Hepatocyte (in vitro differentiated cells): Measurements from ENCODE around the gene SAPCD2. TPM values are rescaled to one million over a fixed set of nuclear protein-coding genes. Genes with fewer than 3 reads are reported as not detected.

Experiments
- DNase-seq: peaks from one replicate; pipeline ENCODE4 v3.0.0-alpha.2; 2016; ENCODE audit warnings: low spot score
- H2AFZ ChIP-seq: fragments of 200-600 bp; sonication (generic); 2 replicates; pipeline ENCODE4 v1.6.0; 2016; ENCODE audit warnings: antibody characterized with exemption, mild to moderate bottlenecking
- H3K27ac ChIP-seq: fragments of 200-600 bp; sonication (generic); 2 replicates; pipeline ENCODE4 v1.5.1; 2016; ENCODE audit warnings: mild to moderate bottlenecking
- H3K27me3 ChIP-seq: fragments of 200-600 bp; sonication (generic); 2 replicates; pipeline ENCODE4 v1.6.1; 2016
- H3K36me3 ChIP-seq: fragments of 200-600 bp; sonication (generic); replicated peaks from 2 replicates; pipeline ENCODE4 v1.5.1; 2016; ENCODE audit warnings: low read depth; ENCODE audit not compliant: insufficient read depth
- H3K4me1 ChIP-seq: fragments of 200-600 bp; sonication (generic); 2 replicates; pipeline ENCODE4 v1.5.1; 2016; ENCODE audit warnings: mild to moderate bottlenecking, moderate library complexity; ENCODE audit not compliant: insufficient read depth
- H3K4me2 ChIP-seq: fragments of 200-600 bp; sonication (generic); 2 replicates; pipeline ENCODE4 v1.6.0; 2016
- H3K4me3 ChIP-seq: fragments of 200-600 bp; sonication (generic); 2 replicates; pipeline ENCODE4 v1.5.1; 2016; ENCODE audit warnings: mild to moderate bottlenecking
- H3K79me2 ChIP-seq: fragments of 200-600 bp; sonication (generic); 2 replicates; pipeline ENCODE4 v1.6.0; 2017; ENCODE audit warnings: mild to moderate bottlenecking
- H3K9me2 ChIP-seq: fragments of 200-600 bp; sonication (generic); replicated peaks from 2 replicates; pipeline ENCODE4 v1.6.0; 2017; ENCODE audit warnings: mild to moderate bottlenecking; ENCODE audit not compliant: insufficient read depth
- H3K9me3 ChIP-seq: fragments of 200-600 bp; sonication (generic); 2 replicates; pipeline ENCODE4 v1.5.1; 2016; ENCODE audit warnings: low read depth, mild to moderate bottlenecking
- H4K20me1 ChIP-seq: fragments of 200-600 bp; sonication (generic); 2 replicates; pipeline ENCODE4 v1.6.0; 2016; ENCODE audit warnings: mild to moderate bottlenecking; ENCODE audit not compliant: insufficient read depth, poor library complexity, severe bottlenecking
- EZH2 ChIP-seq: fragments of 200-600 bp; sonication (generic); IDR thresholded peaks from 2 replicates; pipeline ENCODE4 v1.6.1; 2016; ENCODE audit warnings: antibody characterized with exemption, mild to moderate bottlenecking, borderline replicate concordance
- EZH2phosphoT487 ChIP-seq: fragments of 200-600 bp; sonication (generic); IDR thresholded peaks from one replicate; pipeline ENCODE4 v1.6.1; 2018; ENCODE audit warnings: antibody characterized with exemption, mild to moderate bottlenecking, low read depth, moderate library complexity; ENCODE audit not compliant: unreplicated experiment, severe bottlenecking
- WGBS: methylation state at CpG from one replicate; pipeline ENCODE4 v1.1.6; 2016; ENCODE audit warnings: low lambda C conversion rate; ENCODE audit errors: missing lambda C conversion rate; 5-methylcytosine and 5-hydroxymethylcytosine counted together
- polyA plus RNA-seq: library from polyadenylated mRNA; unstranded; fragments of >200 nt; fragmentation: Nextera tagmentation; extraction: Ambion mirVana; gene quantifications from 2 replicates; pipeline ENCODE4 v1.2.1, GENCODE V29; 2016
- total RNA-seq: library from RNA; depleted of rRNA; stranded (reverse); fragments of >200 nt; gene quantifications from 2 replicates; pipeline ENCODE4 v1.2.3, GENCODE V29; 2014
- TF ChIP-seq, protein P1 (sequence below): fragments of 200-600 bp; sonication (generic); IDR thresholded peaks from 2 replicates; pipeline ENCODE4 v1.5.1; 2016; ENCODE audit warnings: antibody characterized with exemption, mild to moderate bottlenecking; ENCODE audit not compliant: poor library complexity

SAPCD2 gene
- total and polyA plus RNA-seq, 2 experiments from 2014 or later = 4.8 to 7.5 TPM

DNA sequence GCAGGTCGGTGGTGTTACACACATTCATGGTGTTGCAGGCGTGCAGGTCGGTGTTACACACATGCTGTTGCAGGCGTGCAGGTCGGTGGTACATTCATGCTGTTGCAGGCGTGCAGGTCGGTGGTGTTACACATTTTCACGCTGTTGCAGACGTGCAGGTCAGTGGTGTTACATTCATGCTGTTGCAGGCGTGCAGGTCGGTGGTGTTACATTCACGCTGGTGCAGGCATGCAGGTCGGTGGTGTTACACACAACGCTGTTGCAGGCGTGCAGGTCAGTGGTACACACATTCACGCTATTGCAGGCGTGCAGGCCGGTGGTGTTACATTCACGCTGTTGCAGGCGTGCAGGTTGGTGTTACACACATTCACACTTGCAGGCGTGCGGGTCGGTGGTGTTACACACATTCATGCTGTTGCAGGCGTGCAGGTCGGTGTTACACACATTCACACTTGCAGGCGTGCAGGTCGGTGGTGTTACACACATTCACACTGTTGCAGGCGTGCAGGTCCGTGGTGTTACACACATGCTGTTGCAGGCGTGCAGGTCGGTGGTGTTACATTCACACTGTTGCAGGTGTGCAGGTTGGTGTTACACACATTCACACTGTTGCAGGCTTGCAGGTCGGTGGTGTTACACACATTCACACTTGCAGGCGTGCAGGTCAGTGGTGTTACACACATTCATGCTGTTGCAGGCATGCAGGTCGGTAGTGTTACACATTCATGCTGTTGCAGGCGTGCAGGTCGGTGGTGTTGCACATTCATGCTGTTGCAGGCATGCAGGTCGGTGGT is 33.0 kb upstream of the SAPCD2 start:
- Histone ChIP-seq H3K4me1 (no peaks in the 10 kb centered on the region), H3K4me3 (no peak overlapping the region), H2AFZ (no peak overlapping the region), H3K9me2 (no peaks in the 10 kb centered on the region), H3K79me2 (no peaks in the 10 kb centered on the region), H3K27me3 (no peaks in the 10 kb centered on the region), H3K4me2 (no peak overlapping the region), H4K20me1 (no peaks in the 10 kb centered on the region), H3K36me3 (no peaks in the 10 kb centered on the region), H3K27ac (no peak overlapping the region), H3K9me3 (no peaks in the 10 kb centered on the region)
- WGBS = 93% methylated on average over 35 of the region's 37 CpGs
- no peak for DNase-seq
- TF ChIP-seq EZH2 = no peak
- TF ChIP-seq, protein P1, sequence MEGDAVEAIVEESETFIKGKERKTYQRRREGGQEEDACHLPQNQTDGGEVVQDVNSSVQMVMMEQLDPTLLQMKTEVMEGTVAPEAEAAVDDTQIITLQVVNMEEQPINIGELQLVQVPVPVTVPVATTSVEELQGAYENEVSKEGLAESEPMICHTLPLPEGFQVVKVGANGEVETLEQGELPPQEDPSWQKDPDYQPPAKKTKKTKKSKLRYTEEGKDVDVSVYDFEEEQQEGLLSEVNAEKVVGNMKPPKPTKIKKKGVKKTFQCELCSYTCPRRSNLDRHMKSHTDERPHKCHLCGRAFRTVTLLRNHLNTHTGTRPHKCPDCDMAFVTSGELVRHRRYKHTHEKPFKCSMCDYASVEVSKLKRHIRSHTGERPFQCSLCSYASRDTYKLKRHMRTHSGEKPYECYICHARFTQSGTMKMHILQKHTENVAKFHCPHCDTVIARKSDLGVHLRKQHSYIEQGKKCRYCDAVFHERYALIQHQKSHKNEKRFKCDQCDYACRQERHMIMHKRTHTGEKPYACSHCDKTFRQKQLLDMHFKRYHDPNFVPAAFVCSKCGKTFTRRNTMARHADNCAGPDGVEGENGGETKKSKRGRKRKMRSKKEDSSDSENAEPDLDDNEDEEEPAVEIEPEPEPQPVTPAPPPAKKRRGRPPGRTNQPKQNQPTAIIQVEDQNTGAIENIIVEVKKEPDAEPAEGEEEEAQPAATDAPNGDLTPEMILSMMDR = no peak
- TF ChIP-seq EZH2phosphoT487 = no peak

- Histone ChIP-seq H2AFZ (no peak overlapping the region), H3K27ac (no peak overlapping the region), H3K36me3 (no peaks in the 10 kb centered on the region), H3K79me2 (no peaks in the 10 kb centered on the region), H3K4me2 (no peak overlapping the region), H3K9me3 (no peaks in the 10 kb centered on the region), H3K4me3 (no peak overlapping the region), H3K9me2 (no peaks in the 10 kb centered on the region), H4K20me1 (no peaks in the 10 kb centered on the region), H3K27me3 (no peaks in the 10 kb centered on the region), H3K4me1 (no peaks in the 10 kb centered on the region)
- 98% methylated on average over 14 of the region's 14 CpGs for WGBS
- TF ChIP-seq, protein P1 = no peak
- TF ChIP-seq EZH2phosphoT487 (no peak), EZH2 (no peak)
- no peak for DNase-seq
These were observed 28.9 kb upstream of the SAPCD2 start for GRCh38 chr9:137099231-137099630.

DNA sequence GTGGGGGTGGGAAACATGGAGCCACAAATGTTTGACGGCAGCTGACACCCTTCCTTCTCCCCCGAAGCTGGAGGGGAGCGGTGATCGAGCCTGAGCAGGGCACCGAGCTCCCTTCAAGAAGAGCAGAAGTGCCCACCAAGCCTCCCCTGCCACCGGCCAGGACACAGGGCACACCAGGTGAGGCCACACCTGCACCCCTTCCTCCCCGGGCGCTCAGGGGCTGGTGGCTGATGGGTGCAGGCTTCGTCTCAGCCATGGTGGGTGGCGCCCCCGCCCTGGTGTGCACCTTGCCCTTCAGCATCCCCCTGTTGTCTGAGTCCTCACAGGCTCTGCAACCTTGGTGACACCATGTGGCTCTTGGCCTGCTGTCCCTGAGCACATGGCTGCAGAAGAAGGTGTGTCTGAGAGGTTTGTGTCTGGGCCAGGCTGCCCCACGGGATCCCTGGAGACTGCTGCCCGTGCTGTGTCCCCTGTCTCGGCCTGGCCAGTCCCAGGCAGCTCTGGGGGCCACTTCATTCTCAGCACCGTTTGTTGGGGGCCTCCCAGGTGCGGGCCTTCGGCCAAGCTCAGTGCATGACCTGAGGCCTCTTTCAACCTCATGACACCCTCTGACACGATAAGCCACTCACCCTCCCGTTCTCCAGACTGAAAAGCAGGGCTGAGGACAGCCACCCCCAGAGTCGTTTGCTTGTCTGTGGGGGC is 27.6 kb upstream of the SAPCD2 start:
- Histone ChIP-seq H3K36me3 (no peaks in the 10 kb centered on the region), H3K27me3 (no peaks in the 10 kb centered on the region), H4K20me1 (no peaks in the 10 kb centered on the region), H3K4me3 (no peak overlapping the region), H3K9me3 (no peaks in the 10 kb centered on the region), H2AFZ (no peak overlapping the region), H3K4me1 (no peaks in the 10 kb centered on the region), H3K79me2 (no peaks in the 10 kb centered on the region), H3K4me2 (no peak overlapping the region), H3K9me2 (no peaks in the 10 kb centered on the region), H3K27ac (no peak overlapping the region)
- no peak for DNase-seq
- TF ChIP-seq EZH2 = no peak
- WGBS = 98% methylated on average over 16 of the region's 20 CpGs

DNA sequence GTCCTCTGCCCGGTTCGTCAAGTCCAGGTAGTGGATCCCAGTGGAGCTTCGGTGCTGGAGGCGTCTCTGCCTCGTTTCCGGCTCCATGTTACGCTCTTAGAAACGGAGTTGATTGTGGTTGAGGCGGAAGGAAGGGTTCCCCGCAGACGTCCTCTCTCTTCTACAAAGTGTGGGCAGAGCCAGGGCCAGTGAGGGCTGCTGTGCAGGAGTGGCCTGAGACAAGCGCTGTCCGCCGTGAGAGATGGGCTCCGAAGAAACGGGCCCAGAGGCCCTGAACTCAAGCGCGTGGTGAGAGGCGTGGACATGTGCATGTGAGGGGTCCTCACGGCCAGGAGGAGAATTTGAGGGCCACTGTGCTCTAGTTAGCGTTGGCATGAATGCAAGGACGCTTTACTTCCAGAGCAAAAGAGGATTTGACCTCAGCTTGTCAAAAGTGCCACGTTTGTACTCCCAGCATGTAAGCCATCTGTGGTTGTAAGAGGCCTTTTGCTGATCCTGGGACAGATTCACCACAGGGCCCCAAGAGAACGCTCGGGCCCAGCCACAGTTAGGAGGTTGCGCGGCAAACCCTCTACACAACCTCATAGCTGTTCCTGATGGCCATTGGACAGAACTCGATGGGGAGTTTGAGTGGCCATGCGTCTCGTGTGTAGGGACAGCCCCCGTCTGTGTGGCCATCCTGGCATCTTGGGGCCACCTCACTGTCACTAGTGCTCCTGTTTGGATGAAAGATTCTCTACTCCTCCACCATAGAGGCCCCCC is 26.6 kb upstream of the SAPCD2 start:
- no peak overlapping the region for H2AFZ ChIP-seq
- WGBS = 96% methylated on average over 31 of the region's 31 CpGs
- no peak overlapping the region for H3K4me3 ChIP-seq
- TF ChIP-seq, protein P1 = no peak
- TF ChIP-seq EZH2phosphoT487 (no peak), EZH2 (no peak)
- H3K27ac ChIP-seq = no peak overlapping the region
- H3K9me3 ChIP-seq = no peaks in the 10 kb centered on the region
- no peaks in the 10 kb centered on the region for H3K9me2 ChIP-seq
- no peaks in the 10 kb centered on the region for H3K36me3 ChIP-seq
- H4K20me1 ChIP-seq = no peaks in the 10 kb centered on the region
- no peak for DNase-seq
- peaks cover 3% of the 10 kb centered on the region for H3K79me2 ChIP-seq
- no peaks in the 10 kb centered on the region for H3K27me3 ChIP-seq
- no peak overlapping the region for H3K4me2 ChIP-seq
- H3K4me1 ChIP-seq = no peaks in the 10 kb centered on the region
